A204.1 (cell line): ENCODE measurements around the gene RBMS2.
"Not testable (repeated sequence)": the region's sequence is repeated elsewhere in the genome, so short reads cannot be mapped to it uniquely, and the experiment has no call there.

Experiments
- FAIRE-seq: peaks from 2 replicates; lab custom pipeline; 2012; peaks lifted over from hg19 to GRCh38; lab: Jason Lieb, UNC

The RBMS2 gene

GRCh38 chr12:56517854-56518253, 3.8 kb upstream of the RBMS2 start:
- FAIRE-seq = no peak

DNA sequence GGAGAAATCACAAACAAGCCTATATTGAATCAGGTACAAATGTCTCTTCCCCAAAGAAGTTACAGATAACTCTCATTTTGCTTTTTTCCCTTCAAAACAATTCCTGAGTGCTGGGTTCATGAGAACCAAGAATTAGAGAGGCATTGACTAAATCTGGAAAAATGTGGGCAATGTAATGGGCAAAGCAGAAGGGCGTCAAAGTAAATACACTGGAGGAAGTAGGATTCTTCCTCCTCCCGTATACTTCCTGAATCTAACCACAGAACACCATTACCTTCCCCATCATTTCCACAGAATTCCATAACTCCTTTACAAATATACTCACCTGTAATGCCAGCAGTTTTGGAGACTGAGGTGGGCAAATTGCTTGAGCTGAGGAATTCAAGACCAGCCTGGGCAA, 3.0 kb upstream of the RBMS2 start:
- no peak for FAIRE-seq

- no peak for FAIRE-seq
Observed at GRCh38 chr12:56520048-56520447, 1.6 kb upstream of the RBMS2 start.

DNA sequence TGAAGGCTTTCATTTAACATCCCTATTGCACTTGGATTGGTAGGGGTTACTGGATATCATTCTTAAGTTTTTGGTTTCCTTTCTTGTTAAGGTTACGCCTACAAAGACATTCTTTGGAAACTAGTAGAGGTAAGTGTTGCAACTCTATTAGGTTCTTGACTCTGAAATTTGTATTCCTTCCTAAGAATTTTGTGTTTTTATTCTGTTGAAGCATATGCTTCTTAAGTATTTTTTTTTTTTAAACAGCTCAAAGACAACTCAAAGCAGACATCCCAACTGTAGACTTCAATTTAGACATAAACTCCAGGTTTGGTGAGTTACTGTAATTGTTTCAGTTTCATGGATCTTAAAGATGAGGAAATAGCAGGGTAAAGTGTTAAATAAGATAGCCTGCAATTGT, 1.1 kb upstream of the RBMS2 start:
- no peak for FAIRE-seq

- no peak for FAIRE-seq
Observed at GRCh38 chr12:56521209-56521589, 421 bp upstream of the RBMS2 start.

GRCh38 chr12:56522411-56523193, 982 bp downstream of the RBMS2 start:
- FAIRE-seq = no peak

- FAIRE-seq = no peak
Observed at GRCh38 chr12:56528846-56529245, 7.2 kb downstream of the RBMS2 start.

GRCh38 chr12:56529656-56530055, 8.0 kb downstream of the RBMS2 start:
- FAIRE-seq = no peak

GRCh38 chr12:56530390-56531055, 8.9 kb downstream of the RBMS2 start:
- FAIRE-seq = no peak

GRCh38 chr12:56537546-56537945, 15.9 kb downstream of the RBMS2 start:
- no peak for FAIRE-seq

- FAIRE-seq = no peak
Observed at GRCh38 chr12:56541631-56542030, 20.0 kb downstream of the RBMS2 start.

DNA sequence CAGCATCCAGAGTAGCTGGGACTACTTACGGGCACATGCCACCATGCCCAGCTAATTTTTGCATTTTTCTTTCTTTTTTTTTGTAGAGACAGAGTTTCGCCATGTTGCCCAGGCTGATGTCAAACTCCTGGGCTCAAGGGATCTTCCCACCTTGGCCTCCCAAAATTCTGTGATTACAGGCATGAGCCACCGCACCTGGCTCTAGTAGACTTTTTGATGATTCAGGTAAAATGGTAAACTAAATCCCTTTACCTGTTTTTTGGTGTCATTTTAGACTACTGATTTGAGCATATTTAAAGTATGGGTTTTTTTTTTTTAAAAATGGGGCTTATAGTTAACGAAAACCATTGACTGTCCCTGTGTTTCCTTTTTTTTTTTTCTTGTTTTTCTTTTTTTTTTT, 20.5 kb downstream of the RBMS2 start:
- no peak for FAIRE-seq

DNA sequence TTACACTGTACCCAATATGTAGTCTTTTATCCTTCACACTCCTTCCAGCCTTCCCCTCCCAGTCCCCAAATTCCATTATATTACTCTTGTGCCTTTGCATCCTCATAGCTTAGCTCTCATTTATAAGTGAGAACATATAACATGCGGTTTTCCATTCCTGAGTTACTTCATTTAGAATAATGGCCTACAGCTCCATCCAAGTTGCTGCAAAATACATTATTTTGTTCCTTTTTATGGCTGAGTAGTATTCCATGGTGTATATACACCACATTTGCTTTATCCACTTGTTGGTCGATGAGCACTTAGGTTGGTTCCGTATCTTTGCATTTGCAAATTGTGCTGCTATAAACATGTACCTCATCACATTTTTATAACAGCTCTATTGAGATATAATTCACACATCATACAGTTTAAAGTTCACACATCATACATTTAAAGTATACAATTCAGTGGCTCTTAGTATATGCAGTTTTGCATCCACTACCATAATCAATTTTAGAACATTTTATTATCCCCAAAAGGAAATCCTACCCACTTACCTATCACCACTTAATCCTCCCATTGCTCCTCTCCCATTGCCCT, 23.5 kb downstream of the RBMS2 start:
- no peak for FAIRE-seq

DNA sequence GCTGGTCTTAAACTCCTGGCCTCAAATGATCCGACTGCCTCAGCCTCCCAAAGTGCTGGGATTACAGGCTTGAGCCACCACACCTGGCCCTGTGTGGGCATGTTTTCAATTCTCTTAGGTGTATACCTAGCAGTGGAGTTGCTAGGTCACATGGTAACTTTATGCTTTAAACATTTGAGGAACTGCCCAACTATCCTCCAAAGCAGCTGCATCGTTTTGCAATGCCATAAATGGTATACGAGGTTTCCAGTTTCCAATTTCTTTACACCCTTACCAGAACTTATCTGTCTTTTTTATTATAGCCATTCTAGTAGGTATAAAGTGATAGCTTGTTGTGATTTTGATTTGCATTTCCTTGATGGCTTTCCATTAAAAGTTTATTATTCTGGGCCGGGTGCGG, 25.1 kb downstream of the RBMS2 start:
- no peak for FAIRE-seq

GRCh38 chr12:56551070-56551469, 29.4 kb downstream of the RBMS2 start:
- no peak for FAIRE-seq

- no peak for FAIRE-seq
Observed at GRCh38 chr12:56565510-56566101, 44.0 kb downstream of the RBMS2 start.

DNA sequence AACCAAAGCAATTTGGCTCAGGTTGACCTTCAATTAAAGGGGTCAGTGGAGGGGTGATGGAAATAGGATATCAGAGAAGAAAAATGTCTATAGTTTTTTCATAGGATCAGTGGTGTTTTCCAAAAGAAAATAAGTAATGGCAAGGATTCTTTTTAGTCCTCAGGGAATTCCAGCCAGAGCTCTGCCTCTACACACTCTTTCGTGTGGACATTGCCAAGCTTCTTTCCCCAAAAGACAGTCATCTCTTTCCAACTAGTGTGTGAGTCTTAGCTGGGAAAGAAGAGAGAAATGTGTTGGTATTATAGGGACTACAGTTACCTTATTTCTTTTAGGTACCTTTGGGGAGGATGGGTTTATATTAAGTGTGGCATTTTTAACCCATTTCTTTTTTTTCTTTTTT, 46.5 kb downstream of the RBMS2 start:
- FAIRE-seq = no peak

DNA sequence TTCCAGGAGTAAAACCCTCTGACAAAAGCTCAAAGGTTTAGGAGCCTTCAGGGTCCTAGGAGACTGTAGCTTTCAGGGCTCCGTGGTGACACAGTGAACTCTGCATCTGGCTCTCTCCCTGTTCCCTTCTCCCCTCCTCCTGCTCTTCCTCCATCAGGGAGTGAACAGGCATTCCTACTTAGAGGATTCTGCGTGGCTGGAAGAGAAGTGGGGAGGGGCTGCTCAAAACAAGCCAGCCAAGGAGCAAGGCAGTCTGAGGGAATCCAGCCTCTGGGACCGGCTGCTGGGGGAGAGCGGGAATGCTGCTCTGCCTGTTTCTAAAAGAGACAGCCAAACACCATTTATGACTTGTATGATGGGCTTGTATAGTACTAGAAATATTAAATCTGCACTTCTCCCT, 49.5 kb downstream of the RBMS2 start:
- FAIRE-seq = no peak

DNA sequence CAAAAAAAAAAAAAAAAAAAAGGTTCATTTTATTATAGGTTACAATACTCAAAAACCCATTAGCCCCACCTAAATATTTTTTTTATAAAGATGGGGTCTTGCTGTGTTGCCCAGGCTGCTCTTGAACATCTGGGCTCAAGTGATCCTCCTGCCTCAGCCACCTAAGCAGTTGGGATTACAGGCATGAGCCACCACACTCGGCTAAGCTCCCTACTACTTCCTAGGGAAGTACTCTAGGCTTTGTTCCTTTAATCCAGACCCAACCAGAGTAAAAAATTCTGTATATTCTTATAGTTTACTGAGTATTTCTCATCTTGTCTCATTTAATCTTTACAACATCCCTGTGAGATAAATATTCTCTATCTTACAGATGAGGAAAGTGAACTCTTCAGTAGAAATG, 50.7 kb downstream of the RBMS2 start:
- FAIRE-seq = no peak

GRCh38 chr12:56574210-56574609, 52.6 kb downstream of the RBMS2 start:
- FAIRE-seq = no peak

DNA sequence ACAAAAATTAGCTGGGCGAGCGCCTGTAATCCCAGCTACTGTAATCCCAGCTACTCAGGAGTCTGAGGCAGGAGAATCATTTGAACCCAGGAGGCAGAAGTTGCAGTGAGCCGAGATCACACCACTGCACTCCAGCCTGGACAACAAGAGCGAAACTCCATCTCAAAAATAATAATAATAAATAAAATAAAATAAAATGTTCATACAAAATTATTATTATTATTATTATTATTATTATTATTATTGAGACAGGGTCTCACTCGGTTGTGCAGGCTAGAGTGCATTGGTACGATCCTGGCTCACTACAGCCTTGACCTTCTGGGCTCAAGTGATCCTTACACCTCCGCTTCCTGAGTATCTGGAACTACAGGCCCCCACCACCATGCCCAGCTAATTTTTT, 55.6 kb downstream of the RBMS2 start:
- FAIRE-seq = not testable (repeated sequence)

DNA sequence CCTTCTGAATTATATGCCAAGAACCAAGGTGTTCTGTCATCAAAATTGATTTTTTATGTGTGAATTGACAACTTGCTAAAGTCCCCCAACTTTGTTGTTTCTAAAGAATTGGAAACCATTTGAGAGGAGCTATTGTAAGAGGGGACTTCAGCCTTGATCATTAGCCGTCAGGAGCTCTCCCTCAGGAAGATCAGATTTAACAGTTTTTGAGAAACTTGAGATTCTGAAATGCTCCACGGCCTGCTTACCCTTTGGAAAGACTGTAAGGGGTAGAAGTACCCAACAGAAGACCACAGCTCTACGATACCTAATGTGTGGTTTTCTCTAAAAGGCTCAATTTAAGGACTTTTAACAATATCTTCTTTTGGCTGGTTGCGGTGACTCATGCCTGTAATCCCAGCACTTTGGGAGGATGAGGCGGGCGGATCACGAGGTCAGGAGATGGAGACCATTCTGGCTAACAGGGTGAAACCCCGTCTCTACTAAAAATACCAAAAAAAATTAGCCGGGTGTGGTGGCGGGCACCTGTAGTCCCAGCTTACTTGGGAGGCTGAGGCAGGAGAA, 57.4 kb downstream of the RBMS2 start:
- FAIRE-seq = no peak
